HG03095 (cell line): ENCODE results near the gene MEF2B.
"Not testable (repeated sequence)": the region's sequence is repeated elsewhere in the genome, so short reads cannot be mapped to it uniquely, and the experiment has no call there.

Experiments used
- ATAC-seq: cut with Tn5 transposase; IDR thresholded peaks from one replicate; pipeline ENCODE4 v1.9.1; 2021; ENCODE audit warnings: moderate library complexity; ENCODE audit not compliant: unreplicated experiment

MEF2B gene

GRCh38 chr19:19131989-19132388 lies 38.1 kb downstream of the MEF2B start:
- ATAC-seq: no peak

- no peak for ATAC-seq
These were observed 44.0 kb downstream of the MEF2B start for GRCh38 chr19:19126102-19126501.

- ATAC-seq: no peak
These were observed 46.7 kb downstream of the MEF2B start for GRCh38 chr19:19123386-19123785.

- ATAC-seq: no peak
These were observed 47.2 kb downstream of the MEF2B start for GRCh38 chr19:19122902-19123301.

GRCh38 chr19:19121371-19121770 lies 48.7 kb downstream of the MEF2B start:
- ATAC-seq: no peak

- no peak for ATAC-seq
These were observed 49.5 kb downstream of the MEF2B start for GRCh38 chr19:19120308-19121231.

- no peak for ATAC-seq
These were observed 50.5 kb downstream of the MEF2B start for GRCh38 chr19:19119325-19120237.

GRCh38 chr19:19115954-19116353 lies 54.1 kb downstream of the MEF2B start:
- ATAC-seq: no peak

GRCh38 chr19:19113040-19113626 lies 56.9 kb downstream of the MEF2B start:
- ATAC-seq: no peak

GRCh38 chr19:19111967-19112580 lies 58.0 kb downstream of the MEF2B start:
- ATAC-seq: no peak

- no peak for ATAC-seq
These were observed 58.8 kb downstream of the MEF2B start for GRCh38 chr19:19111136-19111835.

- no peak for ATAC-seq
These were observed 59.5 kb downstream of the MEF2B start for GRCh38 chr19:19110410-19111135.

GRCh38 chr19:19109601-19110000 lies 60.5 kb downstream of the MEF2B start:
- ATAC-seq: no peak

- ATAC-seq: no peak
These were observed 62.4 kb downstream of the MEF2B start for GRCh38 chr19:19107654-19108053.

GRCh38 chr19:19106938-19107337 lies 63.1 kb downstream of the MEF2B start:
- ATAC-seq: not testable (repeated sequence)

GRCh38 chr19:19106056-19106551 lies 64.0 kb downstream of the MEF2B start:
- no peak for ATAC-seq

GRCh38 chr19:19105365-19106055 lies 64.6 kb downstream of the MEF2B start:
- no peak for ATAC-seq

- no peak for ATAC-seq
These were observed 66.9 kb downstream of the MEF2B start for GRCh38 chr19:19103167-19103566.

GRCh38 chr19:19102566-19102965 lies 67.5 kb downstream of the MEF2B start:
- not testable (repeated sequence) for ATAC-seq
